HL-60 (cell line): ENCODE measurements around the gene ST6GALNAC2.

Experiments
- DNase-seq, 2 experiments: peaks; one replicate each; pipeline ENCODE4 v3.0.0-alpha.2; 2010 to 2020; ENCODE audit warnings: low read depth in 1 of 2, low spot score in 1 of 2
- H3K27ac ChIP-seq: fragments of 250-450 bp; sonication (Bioruptor Pico); replicated peaks from 2 replicates; pipeline ENCODE4 v1.5.1; 2020; ENCODE audit warnings: mild to moderate bottlenecking, moderate library complexity
- H3K27me3 ChIP-seq: fragments of 250-450 bp; sonication (Bioruptor Pico); 2 replicates; pipeline ENCODE4 v1.5.1; 2021; ENCODE audit warnings: mild to moderate bottlenecking, moderate library complexity; ENCODE audit not compliant: insufficient read depth, poor library complexity, severe bottlenecking
- H3K4me3 ChIP-seq: replicated peaks from 2 replicates; pipeline ENCODE4 v1.5.1; 2011; ENCODE audit warnings: mild to moderate bottlenecking, control low read depth, low read length; ENCODE audit not compliant: insufficient read depth
- CTCF ChIP-seq: IDR thresholded peaks from one replicate; pipeline ENCODE4 v1.5.1; 2011; ENCODE audit warnings: low read length, control low read depth, inconsistent platforms; ENCODE audit not compliant: insufficient read depth
- GABPA ChIP-seq: IDR thresholded peaks from 2 replicates; pipeline ENCODE4 v1.6.1; 2012; ENCODE audit warnings: low read depth
- POLR2AphosphoS5 ChIP-seq: IDR thresholded peaks from 2 replicates; pipeline ENCODE4 v1.6.1; 2012; ENCODE audit warnings: low read depth
- REST ChIP-seq: IDR thresholded peaks from 2 replicates; pipeline ENCODE4 v1.6.1; 2012; ENCODE audit warnings: low read depth; ENCODE audit not compliant: insufficient replicate concordance
- SPI1 ChIP-seq: IDR thresholded peaks from 2 replicates; pipeline ENCODE4 v1.6.1; 2012; ENCODE audit warnings: low read depth, mild to moderate bottlenecking, borderline replicate concordance

Gene ST6GALNAC2

GRCh38 chr17:76575570-76575969 lies 10.1 kb downstream of the ST6GALNAC2 start:
- DNase-seq: no peak
- TF ChIP-seq CTCF (no peak), REST (no peak), SPI1 (no peak), POLR2AphosphoS5 (no peak)
- Histone ChIP-seq H3K27me3 (no peaks in the 10 kb centered on the region), H3K27ac (no peak overlapping the region), H3K4me3 (no peak overlapping the region)

GRCh38 chr17:76574166-76574565 lies 11.5 kb downstream of the ST6GALNAC2 start:
- no peak for TF ChIP-seq CTCF
- no peak for TF ChIP-seq POLR2AphosphoS5
- TF ChIP-seq SPI1: no peak
- no peak for TF ChIP-seq REST
- no peak for TF ChIP-seq GABPA
- Histone ChIP-seq H3K27ac (no peak overlapping the region), H3K27me3 (no peaks in the 10 kb centered on the region), H3K4me3 (no peak overlapping the region)
- DNase-seq: no peak

- TF ChIP-seq GABPA (no peak), SPI1 (no peak), REST (no peak), CTCF (no peak), POLR2AphosphoS5 (no peak)
- no peaks in the 10 kb centered on the region for H3K27me3 ChIP-seq
- H3K4me3 ChIP-seq: no peak overlapping the region
- no peak for DNase-seq
- H3K27ac ChIP-seq: no peak overlapping the region
Observed at GRCh38 chr17:76573096-76573495, 12.6 kb downstream of the ST6GALNAC2 start.
